HG02938 (cell line): ENCODE measurements around the gene AXIN1.
"Not testable (repeated sequence)": the region's sequence is repeated elsewhere in the genome, so short reads cannot be mapped to it uniquely, and the experiment has no call there.

ENCODE experiments used
- ATAC-seq: cut with Tn5 transposase; IDR thresholded peaks from one replicate; pipeline ENCODE4 v1.9.1; 2021; ENCODE audit warnings: mild to moderate bottlenecking, moderate library complexity; ENCODE audit not compliant: unreplicated experiment

The AXIN1 gene

DNA sequence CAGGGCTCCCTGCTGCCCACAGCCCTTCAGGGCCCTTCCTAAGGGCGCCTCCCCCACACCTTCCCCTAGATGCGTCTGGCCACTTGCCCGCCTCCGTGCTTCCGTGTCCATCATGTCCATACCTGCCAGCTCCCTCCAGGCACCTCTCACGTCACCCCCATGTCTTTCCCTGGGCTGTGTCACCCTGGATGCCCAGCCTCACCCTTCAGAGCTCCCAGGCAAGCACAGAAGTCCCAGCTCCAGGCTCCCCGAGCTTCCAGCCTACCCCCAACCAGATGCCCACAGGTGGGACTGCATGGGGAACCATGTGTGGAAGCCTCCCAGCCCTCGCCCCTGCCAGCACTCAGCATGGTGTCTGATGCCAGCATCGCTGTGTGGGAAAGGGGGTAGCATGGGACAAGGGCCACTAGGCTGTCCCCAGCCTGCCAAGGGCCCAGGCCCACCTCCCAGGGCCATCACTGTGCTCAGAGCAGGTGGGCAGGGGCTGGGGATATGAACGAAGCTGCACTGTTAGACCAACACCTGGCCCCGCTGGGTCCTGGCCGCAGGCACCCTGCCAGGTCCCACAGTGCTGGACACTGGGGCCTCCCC lies 1.9 kb upstream of the AXIN1 start:
- no peak for ATAC-seq

- ATAC-seq = no peak
Observed at GRCh38 chr16:353404-354290, 1.1 kb upstream of the AXIN1 start.

DNA sequence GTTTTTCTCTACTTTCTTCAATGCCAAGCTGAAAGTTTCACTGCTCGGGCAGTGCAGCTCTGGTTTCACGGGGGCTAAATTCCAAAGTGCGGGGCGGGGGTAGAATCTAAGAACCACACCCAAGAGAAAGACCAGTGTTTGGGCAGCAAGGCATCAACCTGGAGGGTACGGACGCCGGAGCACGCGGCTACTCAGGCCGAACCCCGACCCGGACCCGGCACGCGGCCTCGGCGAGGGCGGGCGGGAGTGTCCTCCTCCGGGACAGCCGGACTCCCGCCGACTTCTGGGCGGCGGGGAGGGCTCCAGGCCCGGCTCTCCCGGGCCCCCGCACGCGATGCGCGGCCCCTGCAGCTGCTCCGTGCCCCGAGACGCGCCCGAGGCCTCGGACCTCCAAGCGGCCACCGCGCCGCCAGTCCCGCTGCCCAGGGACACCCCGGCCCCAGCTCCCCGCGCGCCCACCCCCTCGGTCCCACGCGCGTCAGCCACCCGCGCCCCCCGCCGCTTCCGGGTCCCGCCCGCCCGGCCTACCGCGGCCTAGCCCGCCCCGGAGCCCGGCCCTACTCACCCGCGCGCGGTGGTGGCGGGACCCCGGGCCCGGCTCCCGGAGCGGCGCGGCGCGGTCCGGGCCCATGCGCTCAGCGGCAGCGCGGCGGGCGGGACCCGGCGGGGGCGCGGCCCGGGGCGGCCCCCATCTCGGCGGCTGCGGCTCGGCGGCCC lies 561 bp downstream of the AXIN1 start:
- no peak for ATAC-seq

GRCh38 chr16:350203-350602 lies 2.3 kb downstream of the AXIN1 start:
- no peak for ATAC-seq

DNA sequence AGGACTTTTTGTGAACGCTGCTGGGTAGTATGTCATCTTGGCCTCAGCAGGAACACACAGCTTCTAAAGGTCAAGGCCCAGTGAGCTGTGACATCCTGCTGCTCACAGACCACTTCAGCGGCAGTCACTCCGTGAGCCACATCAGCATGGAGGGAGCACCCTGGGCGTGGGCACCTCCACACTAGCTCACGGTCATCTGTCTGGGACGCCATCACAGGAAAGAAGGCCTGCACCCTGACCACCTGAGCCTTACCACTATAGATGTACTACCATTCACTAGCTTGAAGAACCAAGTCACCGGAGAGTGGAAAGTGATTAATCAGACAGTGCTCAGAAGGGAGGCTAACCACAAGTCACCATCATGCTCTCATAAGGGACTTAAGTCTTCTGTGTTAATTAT lies 3.3 kb downstream of the AXIN1 start:
- peak; percentile 28 for ATAC-seq

DNA sequence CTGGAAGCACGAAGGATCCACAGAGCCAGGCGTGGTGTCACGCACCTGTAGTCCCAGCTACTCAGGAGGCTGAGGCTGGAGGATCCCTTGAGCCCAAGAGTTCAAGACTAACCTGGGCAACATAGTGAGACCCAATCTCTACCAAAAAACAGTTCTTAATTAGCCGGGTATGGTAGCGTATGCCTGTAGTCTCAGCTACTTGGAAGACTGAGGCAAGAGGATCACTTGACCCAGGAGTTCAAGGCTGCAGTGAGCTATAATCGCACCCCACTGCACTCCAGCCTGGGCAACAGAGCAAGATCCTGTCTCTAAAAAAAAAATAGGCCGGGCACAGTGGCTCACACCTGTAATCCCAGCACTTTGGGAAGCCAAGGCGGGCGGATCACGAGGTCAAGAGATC lies 4.0 kb downstream of the AXIN1 start:
- ATAC-seq = not testable (repeated sequence)

- ATAC-seq = no peak
Observed at GRCh38 chr16:347203-347602, 5.3 kb downstream of the AXIN1 start.

- no peak for ATAC-seq
Observed at GRCh38 chr16:346587-346986, 5.9 kb downstream of the AXIN1 start.

DNA sequence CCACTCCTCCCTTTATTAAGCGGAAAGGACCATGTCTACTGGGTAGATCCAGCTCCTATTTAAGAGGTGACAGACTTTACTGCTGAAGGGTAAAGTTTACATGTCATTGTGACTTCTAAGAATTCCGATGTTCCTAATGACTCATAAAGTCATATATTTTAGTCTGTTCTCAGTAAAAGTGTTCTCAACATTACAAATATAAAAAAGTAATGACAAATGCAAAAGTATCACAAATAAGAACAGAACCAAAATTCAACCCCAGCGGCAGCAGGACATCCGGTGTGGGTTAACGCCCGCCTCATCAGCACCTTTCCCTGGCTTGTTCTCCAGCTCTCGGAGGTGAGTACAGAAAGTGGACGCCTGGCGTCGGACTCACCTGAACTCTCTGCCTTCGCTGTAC lies 6.8 kb downstream of the AXIN1 start:
- ATAC-seq = no peak

DNA sequence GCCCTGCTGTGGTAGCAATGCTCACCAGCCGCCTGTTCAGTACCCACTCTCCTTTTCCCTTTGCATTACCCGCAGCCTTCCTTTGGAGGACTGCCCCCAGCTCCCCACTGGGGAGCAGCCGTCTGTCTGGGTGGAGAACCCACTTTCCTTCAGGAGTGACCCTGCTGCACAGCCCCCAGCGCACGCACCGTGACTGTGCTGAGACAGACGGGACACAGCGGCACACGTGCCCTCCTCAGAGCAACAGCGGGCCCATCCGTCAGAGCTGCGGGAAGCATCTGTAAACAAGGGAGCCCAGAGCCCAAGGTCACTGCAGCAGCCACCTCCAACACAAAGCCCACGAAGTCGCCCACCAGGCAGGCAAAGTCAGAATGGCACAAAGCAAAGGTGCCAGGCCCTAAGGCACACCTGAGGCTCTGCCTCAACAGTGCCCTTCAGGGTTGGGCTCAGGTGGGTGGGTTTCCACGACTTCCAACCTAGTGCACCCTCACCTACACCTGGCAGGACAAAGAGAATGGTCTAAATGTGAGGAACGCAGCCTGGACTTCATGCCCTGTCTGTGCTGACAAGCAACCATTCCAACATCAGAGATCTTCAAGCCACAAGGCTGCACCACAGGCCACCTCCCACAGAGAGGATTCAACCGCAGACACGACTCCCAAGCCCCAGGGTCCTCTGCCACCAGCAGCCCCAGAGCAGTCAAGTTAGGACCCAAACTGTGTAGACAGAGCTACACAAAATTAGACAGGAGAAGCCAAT lies 9.9 kb downstream of the AXIN1 start:
- ATAC-seq = no peak

DNA sequence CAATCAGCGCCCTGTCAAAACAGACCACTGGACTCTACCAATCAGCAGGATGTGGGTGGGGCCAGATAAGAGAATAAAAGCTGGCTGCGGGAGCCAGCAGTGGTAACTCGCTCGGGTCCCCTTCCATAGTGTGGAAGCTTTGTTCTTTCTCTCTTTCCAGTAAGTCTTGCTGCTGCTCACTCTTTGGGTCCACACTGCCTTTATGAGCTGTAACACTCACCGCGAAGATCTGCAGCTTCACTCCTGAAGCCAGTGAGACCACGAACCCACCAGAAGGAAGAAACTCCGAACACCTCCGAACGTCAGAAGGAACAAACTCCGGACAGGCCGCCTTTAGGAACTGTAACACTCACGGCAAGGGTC lies 10.6 kb downstream of the AXIN1 start:
- not testable (repeated sequence) for ATAC-seq

DNA sequence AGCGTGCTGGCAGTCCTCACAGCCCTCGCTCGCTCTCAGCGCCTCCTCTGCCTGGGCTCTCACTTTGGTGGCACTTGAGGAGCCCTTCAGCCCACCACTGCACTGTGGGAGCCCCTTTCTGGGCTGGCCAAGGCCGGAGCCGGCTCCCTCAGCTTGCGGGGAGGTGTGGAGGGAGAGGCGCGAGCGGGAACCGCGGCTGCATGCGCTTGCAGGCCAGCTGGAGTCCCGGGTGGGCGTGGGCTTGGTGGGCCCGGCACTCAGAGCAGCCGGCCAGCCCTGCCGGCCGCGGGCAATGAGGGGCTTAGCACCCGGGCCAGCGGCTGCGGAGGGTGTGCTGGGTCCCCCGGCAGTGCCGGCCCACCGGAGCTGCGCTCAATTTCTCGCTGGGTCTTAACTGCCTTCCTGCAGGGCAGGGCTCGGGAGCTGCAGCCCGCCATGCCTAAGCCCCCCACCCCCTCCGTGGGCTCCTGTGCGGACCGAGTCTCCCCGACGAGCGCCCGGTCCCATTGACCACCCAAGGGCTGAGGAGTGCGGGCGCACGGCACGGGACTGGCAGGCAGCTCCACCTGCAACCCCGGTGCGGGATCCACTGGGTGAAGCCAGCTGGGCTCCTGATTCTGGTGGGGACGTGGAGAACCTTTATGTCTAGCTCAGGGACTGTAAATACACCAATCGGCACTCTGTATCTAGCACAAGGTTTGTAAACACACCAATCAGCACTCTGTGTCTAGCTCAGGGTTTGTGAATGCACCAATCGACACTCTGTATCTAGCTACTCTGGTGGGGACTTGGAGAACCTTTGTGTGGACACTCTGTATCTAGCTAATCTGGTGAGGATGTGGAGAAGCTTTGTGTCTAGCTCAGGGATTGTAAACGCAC lies 11.2 kb downstream of the AXIN1 start:
- ATAC-seq = not testable (repeated sequence)

DNA sequence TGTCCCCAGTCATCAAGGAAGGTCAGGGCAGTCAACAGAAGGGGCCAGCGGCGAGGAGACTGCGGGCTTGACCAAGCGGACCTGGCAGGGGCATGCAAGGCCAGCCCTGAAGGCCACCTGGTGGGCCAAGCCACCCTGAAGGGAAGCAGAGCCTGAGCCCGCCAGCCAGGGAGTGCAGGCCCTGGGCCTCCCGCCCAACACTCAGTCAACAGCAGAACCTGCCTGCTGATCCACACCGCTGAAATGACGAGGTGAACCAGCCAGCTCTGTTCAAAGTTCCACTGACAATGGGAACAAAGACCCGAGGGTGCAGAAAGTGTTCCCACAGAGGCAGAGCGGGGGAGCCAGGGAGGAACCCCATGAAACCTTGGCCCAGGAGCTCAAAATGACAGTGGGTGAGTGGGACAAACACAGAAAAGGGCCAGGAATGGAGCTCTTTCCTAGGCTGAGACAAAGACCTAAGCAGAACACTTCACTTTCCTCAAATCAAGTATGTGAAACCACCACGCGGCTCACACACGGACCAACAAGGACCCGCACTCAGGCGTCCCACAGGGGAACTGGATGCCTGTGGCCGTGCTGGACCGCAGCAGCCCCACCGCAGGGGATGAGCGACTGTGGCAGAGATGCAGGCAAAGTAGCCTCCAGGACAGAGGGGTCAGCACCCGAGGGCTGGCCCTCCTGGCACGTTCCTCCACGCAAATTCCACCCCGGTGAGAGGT lies 12.0 kb downstream of the AXIN1 start:
- no peak for ATAC-seq

GRCh38 chr16:339680-340079 lies 12.8 kb downstream of the AXIN1 start:
- ATAC-seq = no peak

DNA sequence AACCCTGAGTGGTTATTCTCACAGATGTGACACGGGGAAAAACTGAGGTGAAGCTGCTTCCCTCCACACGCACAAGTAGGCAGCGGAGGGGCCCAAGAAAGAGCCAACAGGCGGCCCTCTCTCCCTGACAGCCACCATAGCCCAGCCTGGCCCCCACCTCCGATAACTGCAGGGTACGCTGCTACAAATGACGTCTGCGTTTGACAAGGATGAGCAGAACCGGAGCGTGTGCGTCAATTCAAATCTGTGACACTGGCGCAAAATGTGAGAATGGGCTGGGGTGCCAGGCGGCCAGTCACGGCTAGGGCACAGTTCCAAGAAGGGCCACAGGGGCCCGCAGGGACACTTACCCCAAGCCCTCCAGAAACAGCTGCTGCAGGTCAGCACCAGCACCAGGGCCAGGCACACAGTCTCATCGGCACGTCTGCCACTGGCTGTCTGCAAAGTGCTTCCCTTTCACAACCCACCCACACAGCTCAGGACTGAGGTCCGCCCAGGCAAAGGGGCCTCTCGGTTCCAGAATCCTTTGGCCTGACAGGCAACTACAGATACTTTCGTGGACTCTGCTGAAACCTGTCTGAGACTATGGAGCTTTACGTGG lies 14.4 kb downstream of the AXIN1 start:
- no peak for ATAC-seq

GRCh38 chr16:337437-337836 lies 15.1 kb downstream of the AXIN1 start:
- no peak for ATAC-seq

DNA sequence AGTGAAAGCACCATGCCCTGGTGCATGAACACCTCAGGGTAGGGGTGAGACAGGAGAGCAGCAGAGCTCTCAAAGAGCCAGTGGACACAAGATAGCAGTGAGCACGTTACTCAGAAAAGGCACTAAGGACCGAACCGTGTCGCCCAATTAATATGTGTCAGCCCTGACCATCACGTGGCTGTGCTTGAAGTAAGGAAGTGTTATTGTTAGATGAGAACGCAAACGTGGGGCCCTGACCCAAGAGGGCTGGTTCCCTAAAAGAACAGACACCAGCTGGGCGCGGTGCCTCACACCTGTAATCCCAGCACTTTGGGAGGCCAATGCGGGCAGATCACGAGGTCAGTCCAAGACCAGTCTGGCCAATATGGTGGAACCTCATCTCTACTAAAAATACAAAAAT lies 16.3 kb downstream of the AXIN1 start:
- ATAC-seq = no peak

DNA sequence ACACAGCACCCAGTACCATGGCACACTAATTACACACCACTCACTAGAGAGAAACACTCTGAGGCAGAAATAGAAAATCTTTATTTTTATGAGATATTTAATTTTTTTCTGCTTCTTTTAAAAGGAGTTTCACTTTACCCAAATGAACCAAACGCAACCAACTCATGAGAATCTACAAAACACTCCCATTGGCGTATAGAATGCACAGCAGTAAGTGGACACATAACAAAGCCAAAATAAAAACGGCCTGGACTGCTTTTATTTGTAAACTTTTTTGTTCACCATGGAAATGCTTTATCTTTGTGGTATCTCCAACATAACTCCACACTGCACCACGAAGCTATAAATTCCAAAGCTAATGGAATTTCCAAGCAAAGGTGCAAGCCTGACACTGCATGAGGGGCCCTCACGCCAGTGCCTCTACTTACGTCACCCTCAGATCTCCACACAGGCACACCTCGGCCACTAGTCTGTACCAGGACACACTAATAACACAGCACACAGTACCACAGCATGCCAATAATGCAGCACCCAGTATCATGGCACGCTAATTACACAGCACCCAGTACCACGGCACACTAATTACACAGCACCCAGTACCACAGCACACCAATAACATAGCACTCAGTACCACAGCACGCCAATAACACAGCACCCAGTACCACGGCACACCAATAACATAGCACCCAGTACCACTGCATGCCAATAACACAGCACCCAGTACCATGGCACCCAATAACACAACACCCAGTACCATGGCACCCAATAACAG lies 17.5 kb downstream of the AXIN1 start:
- ATAC-seq = not testable (repeated sequence)
